Peyer's patch (tissue), 4 donors: ENCODE measurements around the gene EZH2.

Experiments used
- CTCF ChIP-seq, 6 experiments: fragments of 450-650 bp in 4 of 6; fragments of 200-600 bp in 2 of 6; sonication (generic) in 1 of 6; IDR thresholded peaks; one replicate each; pipeline ENCODE4 v1.5.1; 2017 to 2019; ENCODE audit warnings: antibody characterized with exemption in 6 of 6, mild to moderate bottlenecking in 3 of 6, moderate library complexity in 1 of 6
- POLR2A ChIP-seq, 2 donors: fragments of 450-650 bp; IDR thresholded peaks; one replicate each; pipeline ENCODE4 v1.5.1; 2017; ENCODE audit warnings: antibody characterized with exemption in 2 of 2, mild to moderate bottlenecking in 2 of 2, moderate library complexity in 2 of 2

GRCh38 chr7:148849393-148850098, 34.5 kb downstream of the EZH2 start:
- TF ChIP-seq CTCF (IDR thresholded peaks at IDR 0.05) (no peak), POLR2A (IDR thresholded peaks at IDR 0.05) (no peak)
